GM04503 (cell line): ENCODE measurements around the gene SPN.
"Not testable (repeated sequence)": the region's sequence is repeated elsewhere in the genome, so short reads cannot be mapped to it uniquely, and the experiment has no call there.

Experiments
- DNase-seq: peaks from one replicate; pipeline ENCODE4 v3.0.0-alpha.2; 2012; ENCODE audit warnings: low read depth

SPN gene, protein sequence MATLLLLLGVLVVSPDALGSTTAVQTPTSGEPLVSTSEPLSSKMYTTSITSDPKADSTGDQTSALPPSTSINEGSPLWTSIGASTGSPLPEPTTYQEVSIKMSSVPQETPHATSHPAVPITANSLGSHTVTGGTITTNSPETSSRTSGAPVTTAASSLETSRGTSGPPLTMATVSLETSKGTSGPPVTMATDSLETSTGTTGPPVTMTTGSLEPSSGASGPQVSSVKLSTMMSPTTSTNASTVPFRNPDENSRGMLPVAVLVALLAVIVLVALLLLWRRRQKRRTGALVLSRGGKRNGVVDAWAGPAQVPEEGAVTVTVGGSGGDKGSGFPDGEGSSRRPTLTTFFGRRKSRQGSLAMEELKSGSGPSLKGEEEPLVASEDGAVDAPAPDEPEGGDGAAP

GRCh38 chr16:29663016-29663806, at the start of gene SPN:
TSS of gene SPN (plus strand) at chr16:29663247. CDS start at chr16:29663729, 482 bp downstream.
- no peak for DNase-seq

- not testable (repeated sequence) for DNase-seq
Measured at GRCh38 chr16:29613307-29614057, 49.6 kb upstream of the SPN start.

DNA sequence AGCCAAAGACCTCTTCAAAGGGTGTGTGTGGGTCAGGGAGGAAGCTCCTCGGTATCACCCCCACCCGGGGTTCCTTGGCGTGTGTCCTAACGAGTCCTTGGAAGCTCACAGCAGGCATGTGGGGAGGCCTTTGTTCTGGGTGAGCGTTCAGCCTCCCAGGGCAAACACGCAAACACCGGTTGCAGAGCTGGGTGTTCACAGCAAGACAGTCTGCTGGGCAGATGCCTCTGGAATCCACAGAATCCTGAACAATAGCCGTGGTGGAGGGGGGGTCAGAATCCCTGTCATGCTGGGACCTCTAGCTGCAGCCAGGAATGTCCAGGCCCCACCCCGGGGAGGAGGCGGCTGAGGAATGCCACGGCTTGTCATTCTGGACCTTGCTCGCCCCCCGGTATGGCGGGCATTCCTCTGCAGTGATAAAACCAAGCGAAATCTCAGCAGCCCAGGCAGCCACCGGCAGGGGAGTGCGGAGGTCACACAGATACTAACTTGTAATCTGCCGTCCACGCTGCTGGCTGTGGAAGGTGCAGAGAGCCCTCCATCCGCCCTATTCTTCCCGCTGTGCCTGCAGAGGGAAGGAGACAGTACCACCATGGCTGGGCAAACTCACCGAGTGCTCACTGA, 48.2 kb upstream of the SPN start:
- DNase-seq, result peak; percentile 84

GRCh38 chr16:29616127-29616526, 46.9 kb upstream of the SPN start:
- DNase-seq, result not testable (repeated sequence)

DNA sequence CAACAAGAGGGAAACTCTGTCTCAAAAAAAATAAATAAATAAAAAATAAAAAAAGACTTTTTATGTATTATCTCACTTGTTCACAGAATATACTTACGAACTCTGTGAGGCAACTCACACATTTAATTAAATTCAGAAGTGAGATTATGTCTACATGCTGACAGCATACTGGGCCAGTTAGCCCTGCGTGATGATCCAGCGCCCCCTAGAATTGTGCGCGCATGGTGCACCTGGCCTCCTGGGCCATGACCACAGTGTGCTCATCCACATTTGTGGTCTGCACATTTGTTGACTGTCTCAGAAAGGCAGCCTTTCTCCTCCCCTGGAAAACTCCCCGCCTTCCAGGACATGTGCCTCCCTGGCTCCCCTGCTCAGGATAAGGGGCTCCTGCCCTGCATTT, 42.5 kb upstream of the SPN start:
- not testable (repeated sequence) for DNase-seq

DNA sequence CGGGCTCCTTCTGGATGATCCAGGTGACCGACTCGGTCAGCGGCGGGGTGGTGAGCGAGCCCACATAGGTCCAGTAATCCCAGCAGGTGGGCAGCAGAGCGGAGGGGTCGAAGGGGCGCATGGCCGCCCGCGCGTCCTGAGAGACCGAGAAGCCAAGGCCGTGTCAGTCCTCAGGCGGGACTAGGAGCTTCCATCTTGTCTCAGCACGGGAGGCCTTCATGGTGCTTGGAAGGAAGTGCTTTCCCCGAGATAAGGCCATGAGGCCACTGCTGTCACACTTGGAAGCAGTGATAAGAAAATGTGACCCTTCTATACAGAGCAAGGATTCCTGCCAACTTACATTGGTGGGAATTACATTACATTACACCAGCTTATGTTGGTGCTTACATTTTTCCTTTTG, 40.3 kb upstream of the SPN start:
- DNase-seq, result not testable (repeated sequence)

DNA sequence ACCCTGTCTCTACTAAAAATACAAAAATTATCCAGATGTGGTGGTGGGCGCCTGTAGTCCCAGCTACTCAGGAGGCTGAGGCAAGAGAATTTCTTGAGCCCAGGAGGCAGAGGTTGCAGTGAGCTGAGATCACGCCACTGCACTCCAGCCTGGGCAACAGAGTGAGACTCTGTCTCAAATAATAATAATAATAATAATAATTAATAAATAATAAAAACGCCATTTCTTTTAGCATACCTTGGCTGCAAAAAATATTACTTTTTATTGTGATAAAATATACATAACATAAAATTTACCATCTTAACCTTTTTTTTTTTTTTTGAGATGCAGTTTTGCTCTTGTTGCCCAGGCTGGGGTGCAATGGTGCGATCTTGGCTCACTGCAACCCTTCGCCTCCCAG, 39.8 kb upstream of the SPN start:
- not testable (repeated sequence) for DNase-seq

- not testable (repeated sequence) for DNase-seq
Measured at GRCh38 chr16:29625114-29625513, 37.9 kb upstream of the SPN start.

GRCh38 chr16:29626778-29627331, 36.2 kb upstream of the SPN start:
- DNase-seq, result not testable (repeated sequence)

DNA sequence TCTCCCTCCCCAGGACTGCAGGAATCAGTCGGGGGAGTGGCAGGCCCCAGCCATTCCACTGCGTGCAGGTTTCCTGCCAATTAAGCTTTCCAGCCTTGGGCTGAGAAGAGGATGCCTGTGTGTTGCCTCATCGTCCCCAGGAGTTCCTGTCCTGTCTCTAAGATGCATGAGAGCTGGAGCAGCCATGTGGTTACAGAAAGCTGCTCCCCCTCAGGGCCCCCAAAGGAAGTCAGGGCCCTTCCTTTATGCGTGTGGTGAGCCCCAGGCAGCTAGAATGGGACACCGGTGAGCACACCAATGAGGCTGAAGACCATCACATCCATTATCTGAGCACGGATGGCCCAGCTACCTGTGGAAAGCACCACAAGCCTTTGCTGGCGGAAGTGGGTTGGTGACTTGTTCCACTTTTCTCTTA, 35.4 kb upstream of the SPN start:
- DNase-seq, result not testable (repeated sequence)

- not testable (repeated sequence) for DNase-seq
Measured at GRCh38 chr16:29628707-29629106, 34.3 kb upstream of the SPN start.

DNA sequence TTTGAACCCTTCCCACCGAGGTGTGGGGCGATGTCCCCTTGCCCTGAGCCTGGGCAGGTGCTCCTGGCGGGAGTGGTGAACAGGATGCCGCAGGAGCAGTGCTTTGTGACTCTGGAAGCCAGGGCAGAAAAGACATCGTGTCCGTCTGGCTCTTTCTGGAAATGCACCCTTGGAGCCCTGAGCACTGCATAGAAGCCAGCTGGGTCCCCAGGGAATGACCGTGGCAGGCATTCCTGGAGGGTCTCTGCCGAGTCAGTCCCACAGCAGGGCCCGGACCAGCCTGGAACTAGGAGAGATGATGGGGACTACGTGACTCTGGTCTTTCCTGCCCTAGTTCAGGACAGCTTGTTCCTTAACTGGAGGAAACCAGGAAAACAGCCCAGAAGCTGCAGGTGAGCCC, 33.7 kb upstream of the SPN start:
- DNase-seq, result not testable (repeated sequence)

GRCh38 chr16:29631658-29632057, 31.4 kb upstream of the SPN start:
- not testable (repeated sequence) for DNase-seq

DNA sequence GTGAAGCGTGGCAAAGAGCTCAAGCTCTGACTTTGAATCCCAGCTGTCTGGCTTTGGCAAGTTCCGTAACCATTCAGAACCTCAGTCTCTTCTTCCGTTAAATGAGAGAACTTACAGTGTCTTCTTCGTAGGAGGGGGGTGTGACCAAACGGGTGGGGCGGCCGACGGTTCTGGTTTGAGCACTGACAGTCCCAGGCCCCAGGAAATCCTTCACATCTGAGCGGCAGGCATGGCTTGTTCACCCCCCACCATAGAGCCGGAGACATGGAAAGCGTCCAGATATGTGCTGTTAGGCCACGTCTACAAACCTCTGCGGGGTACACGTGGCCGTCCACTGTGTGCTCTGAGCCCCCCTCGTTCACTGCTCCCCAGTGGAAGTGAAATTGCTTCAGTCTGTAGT, 27.1 kb upstream of the SPN start:
- DNase-seq, result not testable (repeated sequence)

DNA sequence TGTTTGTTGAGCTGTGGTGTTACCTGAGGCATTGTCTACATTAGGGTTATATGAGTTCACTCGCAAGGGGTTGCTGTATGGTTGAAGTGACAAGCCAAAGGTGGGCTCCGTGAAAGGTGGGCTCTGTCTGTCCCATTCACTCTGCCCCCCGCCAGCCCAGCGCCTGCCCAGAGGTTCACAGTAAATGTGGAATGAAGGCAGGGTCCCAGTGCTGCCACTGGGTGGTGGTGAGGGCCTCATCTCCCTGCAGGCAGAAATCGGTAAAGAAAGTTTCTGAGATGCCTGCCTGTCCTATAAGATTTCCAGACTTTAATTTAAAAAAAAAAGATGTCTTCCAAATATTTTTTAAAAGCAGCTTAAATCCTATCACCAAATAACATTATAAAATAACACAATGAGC, 26.7 kb upstream of the SPN start:
- not testable (repeated sequence) for DNase-seq

GRCh38 chr16:29638751-29639150, 24.3 kb upstream of the SPN start:
- DNase-seq, result not testable (repeated sequence)

GRCh38 chr16:29641561-29641960, 21.5 kb upstream of the SPN start:
- DNase-seq, result no peak

GRCh38 chr16:29643596-29643995, 19.5 kb upstream of the SPN start:
- DNase-seq, result no peak

GRCh38 chr16:29644338-29644857, 18.6 kb upstream of the SPN start:
- no peak for DNase-seq

DNA sequence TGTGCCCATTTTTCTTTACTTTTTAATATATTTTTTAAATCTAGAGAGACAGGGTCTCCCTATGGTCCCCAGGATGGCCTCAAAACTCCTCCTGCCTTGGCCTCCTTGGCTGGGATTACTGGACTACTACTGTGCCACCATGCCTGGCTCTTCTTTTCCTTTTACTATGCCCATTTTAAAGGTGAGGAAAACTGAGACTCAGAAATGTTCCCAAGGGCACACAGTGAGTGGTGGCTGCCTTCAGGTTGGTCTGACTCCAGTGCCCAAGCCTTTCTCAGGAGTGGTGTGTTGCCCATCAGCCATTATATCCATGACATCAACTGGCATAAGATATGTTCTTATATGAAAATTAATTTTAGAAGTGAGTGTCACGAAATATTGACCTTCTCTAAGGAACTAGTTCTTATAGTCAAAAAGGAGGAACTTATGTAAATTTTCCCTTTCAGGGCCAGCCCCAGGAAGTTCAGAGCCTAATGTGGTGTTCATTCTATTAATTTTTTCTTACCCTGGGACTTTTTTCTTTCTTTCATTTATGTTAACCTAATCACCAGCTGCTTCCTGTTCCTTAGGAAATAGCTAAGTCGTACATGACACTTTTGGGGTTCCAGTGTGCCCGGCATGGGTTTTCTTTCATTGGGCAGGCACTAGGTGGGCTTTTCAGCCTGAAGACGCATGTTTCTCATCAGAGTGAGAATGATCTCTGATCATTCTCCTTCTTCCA, 17.9 kb upstream of the SPN start:
- DNase-seq, result no peak
